Adrenal gland (tissue), 5 donors: ENCODE measurements around the gene PLA2G2C.

ENCODE experiments used
- POLR2A ChIP-seq, 2 donors: fragments of 450-650 bp; IDR thresholded peaks; one replicate each; pipeline ENCODE4 v1.6.1; 2017; ENCODE audit warnings: antibody characterized with exemption in 2 of 2, mild to moderate bottlenecking in 2 of 2, moderate library complexity in 1 of 2
- TF ChIP-seq, protein P1 (sequence below), 6 experiments: fragments of 450-650 bp in 4 of 6; fragments of 200-600 bp in 2 of 6; sonication (generic) in 1 of 6; IDR thresholded peaks; 1 replicate in 5 of 6; 2 replicates in 1 of 6; pipeline versions ENCODE4 v1.5.1 to v1.8.0; 2016 to 2021; ENCODE audit warnings: antibody characterized with exemption in 6 of 6, mild to moderate bottlenecking in 2 of 6, moderate library complexity in 1 of 6
- donor health status: DM: no; HTN: no; CAD: no.

DNA sequence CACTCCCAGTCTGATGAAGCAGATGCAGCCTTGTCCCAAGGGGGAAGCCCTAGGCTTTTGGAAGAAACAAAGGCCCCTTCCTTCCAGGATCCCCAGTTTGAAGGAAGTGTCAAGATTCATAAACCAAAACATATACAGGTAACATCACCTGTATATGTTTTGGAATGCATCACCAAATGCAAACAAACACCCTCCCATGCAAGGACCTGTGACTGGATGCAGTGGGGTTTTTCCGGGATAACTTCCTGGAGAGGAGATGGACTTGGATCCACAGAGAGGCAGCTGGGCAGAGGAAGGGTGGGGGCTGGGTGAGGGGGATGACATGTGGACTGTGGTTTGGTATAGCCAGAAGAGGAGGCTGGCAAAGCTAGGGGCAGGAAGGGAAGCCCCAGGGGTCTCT lies 48.7 kb downstream of the PLA2G2C start:
- TF ChIP-seq, protein P1, sequence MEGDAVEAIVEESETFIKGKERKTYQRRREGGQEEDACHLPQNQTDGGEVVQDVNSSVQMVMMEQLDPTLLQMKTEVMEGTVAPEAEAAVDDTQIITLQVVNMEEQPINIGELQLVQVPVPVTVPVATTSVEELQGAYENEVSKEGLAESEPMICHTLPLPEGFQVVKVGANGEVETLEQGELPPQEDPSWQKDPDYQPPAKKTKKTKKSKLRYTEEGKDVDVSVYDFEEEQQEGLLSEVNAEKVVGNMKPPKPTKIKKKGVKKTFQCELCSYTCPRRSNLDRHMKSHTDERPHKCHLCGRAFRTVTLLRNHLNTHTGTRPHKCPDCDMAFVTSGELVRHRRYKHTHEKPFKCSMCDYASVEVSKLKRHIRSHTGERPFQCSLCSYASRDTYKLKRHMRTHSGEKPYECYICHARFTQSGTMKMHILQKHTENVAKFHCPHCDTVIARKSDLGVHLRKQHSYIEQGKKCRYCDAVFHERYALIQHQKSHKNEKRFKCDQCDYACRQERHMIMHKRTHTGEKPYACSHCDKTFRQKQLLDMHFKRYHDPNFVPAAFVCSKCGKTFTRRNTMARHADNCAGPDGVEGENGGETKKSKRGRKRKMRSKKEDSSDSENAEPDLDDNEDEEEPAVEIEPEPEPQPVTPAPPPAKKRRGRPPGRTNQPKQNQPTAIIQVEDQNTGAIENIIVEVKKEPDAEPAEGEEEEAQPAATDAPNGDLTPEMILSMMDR (IDR thresholded peaks at IDR 0.05), result no peak
- no peak for TF ChIP-seq POLR2A (IDR thresholded peaks at IDR 0.05)
